Endothelial cell of umbilical vein (primary cell): ENCODE results near the gene MACROD2. TPM values are rescaled to one million over a fixed set of nuclear protein-coding genes. Genes with fewer than 3 reads are reported as not detected.

Source experiments
- BruUV-seq: library from RNA; stranded (reverse); fragments of 400-500 nt; replicated peaks from 2 replicates; lab custom pipeline; 2021; lab: Mats Ljungman, UMichigan
- CTCF ChIA-PET: fragments of 300-600, 350-600 bp; sonication (Branson Sonifier 250); formaldehyde crosslinking; loops from one replicate; lab custom pipeline; 2021; ENCODE audit warnings: antibody characterized with exemption, inconsistent platforms; lab: Charles Lee
- POLR2A ChIA-PET: fragments of 300-600, 350-600 bp; sonication (Branson Sonifier 250); formaldehyde crosslinking; loops from one replicate; lab custom pipeline; 2021; ENCODE audit warnings: antibody characterized with exemption, inconsistent platforms; lab: Charles Lee
- DNase-seq: peaks from one replicate; pipeline ENCODE4 v3.0.0-alpha.2; 2011; ENCODE audit warnings: low read depth, low spot score
- FAIRE-seq: peaks from 2 replicates; lab custom pipeline; 2011; peaks lifted over from hg19 to GRCh38; lab: Jason Lieb, UNC
- H2AFZ ChIP-seq: 2 replicates; pipeline ENCODE4 v1.6.0; 2012; ENCODE audit warnings: low read depth, low read length, control low read depth, inconsistent platforms
- H3K27ac ChIP-seq: 2 replicates; pipeline ENCODE4 v1.5.1; 2011; ENCODE audit warnings: low read depth, mild to moderate bottlenecking, control low read depth, low read length, moderate library complexity; ENCODE audit not compliant: insufficient read depth
- H3K27me3 ChIP-seq, 2 experiments: 2 replicates each; pipeline versions ENCODE4 v1.6.0 to v1.6.1; 2011; ENCODE audit warnings: low read length in 2 of 2, mixed read lengths in 1 of 2; ENCODE audit not compliant: control insufficient read depth in 2 of 2, insufficient read depth in 2 of 2
- H3K36me3 ChIP-seq, 2 experiments: 2 replicates in 1 of 2; 3 replicates in 1 of 2; pipeline ENCODE4 v1.5.1; 2011; ENCODE audit warnings: low read length in 2 of 2, mild to moderate bottlenecking in 1 of 2, moderate library complexity in 1 of 2; ENCODE audit not compliant: control insufficient read depth in 2 of 2, insufficient read depth in 2 of 2; ENCODE audit errors: extremely low read depth in 1 of 2
- H3K4me1 ChIP-seq: 3 replicates; pipeline ENCODE4 v1.5.1; 2011; ENCODE audit warnings: mild to moderate bottlenecking, low read length; ENCODE audit not compliant: control insufficient read depth, insufficient read depth; ENCODE audit errors: extremely low read depth
- H3K4me2 ChIP-seq: 2 replicates; pipeline ENCODE4 v1.6.1; 2011; ENCODE audit warnings: low read length, control low read depth, mixed read lengths; ENCODE audit not compliant: insufficient read depth
- H3K4me3 ChIP-seq, 3 experiments: fragments of 200-600 bp in 1 of 3; sonication (generic), shearing (Covaris generic) in 1 of 3; replicated peaks in 1 of 3; 2 replicates each; pipeline ENCODE4 v1.5.1; 2011 to 2016; ENCODE audit warnings: control low read depth in 3 of 3, low read length in 3 of 3, mild to moderate bottlenecking in 2 of 3, inconsistent platforms in 1 of 3, low read depth in 1 of 3, moderate library complexity in 1 of 3; ENCODE audit not compliant: insufficient read depth in 1 of 3
- H3K79me2 ChIP-seq: 2 replicates; pipeline ENCODE4 v1.6.0; 2012; ENCODE audit warnings: low read length, inconsistent platforms; ENCODE audit not compliant: control insufficient read depth, insufficient read depth
- H3K9ac ChIP-seq: replicated peaks from 2 replicates; pipeline ENCODE3; 2011; ENCODE audit warnings: low read length, control low read depth; ENCODE audit not compliant: insufficient read depth; ENCODE audit errors: extremely low read depth
- H3K9me1 ChIP-seq: replicated peaks from 3 replicates; pipeline ENCODE4 v1.6.0; 2011; ENCODE audit warnings: mild to moderate bottlenecking, low read length; ENCODE audit not compliant: control insufficient read depth, insufficient read depth; ENCODE audit errors: extremely low read depth
- H3K9me3 ChIP-seq: replicated peaks from 2 replicates; pipeline ENCODE4 v1.5.1; 2012; ENCODE audit warnings: low read length, inconsistent platforms; ENCODE audit not compliant: control insufficient read depth, insufficient read depth
- H4K20me1 ChIP-seq: replicated peaks from 2 replicates; pipeline ENCODE3; 2011; ENCODE audit warnings: mild to moderate bottlenecking, low read length; ENCODE audit not compliant: control insufficient read depth, insufficient read depth; ENCODE audit errors: extremely low read depth
- CTCF ChIP-seq, 2 donors: IDR thresholded peaks; 1 replicate in 1 of 2; 2 replicates in 1 of 2; pipeline ENCODE4 v1.5.1; 2011; ENCODE audit warnings: low read length in 2 of 2, mild to moderate bottlenecking in 2 of 2, moderate library complexity in 2 of 2, control low read depth in 1 of 2, inconsistent platforms in 1 of 2, low read depth in 1 of 2; ENCODE audit not compliant: insufficient read depth in 1 of 2; ENCODE audit errors: extremely low read depth in 1 of 2
- EZH2 ChIP-seq: IDR thresholded peaks from 2 replicates; pipeline ENCODE4 v1.6.1; 2012; ENCODE audit warnings: borderline replicate concordance, low read depth, mild to moderate bottlenecking, moderate library complexity, low read length, inconsistent platforms; ENCODE audit not compliant: severe bottlenecking
- FOS ChIP-seq: IDR thresholded peaks from 2 replicates; pipeline ENCODE4 v1.6.1; 2011; ENCODE audit warnings: mild to moderate bottlenecking, low read length, moderate library complexity, borderline replicate concordance; ENCODE audit not compliant: insufficient read depth
- GATA2 ChIP-seq: IDR thresholded peaks from 2 replicates; pipeline ENCODE4 v1.7.0; 2011; ENCODE audit warnings: low read depth, mild to moderate bottlenecking, moderate library complexity, mixed read lengths, low read length; ENCODE audit not compliant: insufficient read length, insufficient read depth
- JUN ChIP-seq: IDR thresholded peaks from 2 replicates; pipeline ENCODE4 v1.6.1; 2011; ENCODE audit warnings: borderline replicate concordance, low read depth; ENCODE audit not compliant: insufficient read length, insufficient read depth
- MAX ChIP-seq: IDR thresholded peaks from 2 replicates; pipeline ENCODE4 v1.6.1; 2011; ENCODE audit not compliant: insufficient read depth, insufficient read length
- MYC ChIP-seq: IDR thresholded peaks from one replicate; pipeline ENCODE4 v1.6.1; 2011; ENCODE audit warnings: mild to moderate bottlenecking, low read depth, low read length
- POLR2A ChIP-seq: IDR thresholded peaks from 2 replicates; pipeline ENCODE4 v1.6.1; 2012; ENCODE audit warnings: low read depth, mild to moderate bottlenecking, control low read depth, low read length
- POLR2AphosphoS5 ChIP-seq: IDR thresholded peaks from 2 replicates; pipeline ENCODE4 v1.6.1; 2012; ENCODE audit warnings: low read depth, mild to moderate bottlenecking, control low read depth, low read length, moderate library complexity; ENCODE audit not compliant: insufficient read depth
- dilution Hi-C: fragments of 300-500 bp; cut with MboI; formaldehyde crosslinking; loops from one replicate; pipeline ENCODE4 v1.15.0; 2019; ENCODE audit warnings: low sequenced_read_pairs; ENCODE audit not compliant: extremely low pct_ligation_motif_present
- intact Hi-C: fragments of 100-400 bp; cut with micrococcal nuclease; formaldehyde crosslinking; loops from one replicate; pipeline ENCODE4 v1.10.0; 2022
- polyA plus RNA-seq, 4 experiments: library from polyadenylated mRNA; depleted of rRNA in 3 of 4; stranded (reverse) in 3 of 4; unstranded in 1 of 4; fragments of >200 nt; gene quantifications; 2 replicates each; pipeline versions ENCODE4 v1.2.1 to v1.2.3, GENCODE V29; 2011 to 2012; ENCODE audit warnings: missing spikeins in 1 of 4
- total RNA-seq: library from RNA; stranded (reverse); gene quantifications from 2 replicates; pipeline ENCODE4 v1.2.3, GENCODE V29; 2021

MACROD2 gene
- total and polyA plus RNA-seq, 2 donors (not counting 3 experiments of a cell fraction or from before 2014, with no cell fraction given): 0.11 to 0.73 TPM

GRCh38 chr20:14688005-14688404 lies 692.7 kb downstream of the MACROD2 start:
- POLR2A ChIA-PET: no interaction called here
- TF ChIP-seq GATA2 (no peak), FOS (no peak), POLR2A (no peak), EZH2 (no peak), MAX (no peak), POLR2AphosphoS5 (no peak), JUN (no peak), CTCF (IDR thresholded peaks at IDR 0.05; ENCODE audit: extremely low read depth in 1 of 2, insufficient read depth in 1 of 2, low read depth in 1 of 2, low read length in 2 of 2) (no peak), MYC (no peak)
- Histone ChIP-seq H4K20me1 (no peaks in the 10 kb centered on the region), H3K4me1 (no peaks in the 10 kb centered on the region), H3K36me3 (no peaks in the 10 kb centered on the region), H3K79me2 (no peaks in the 10 kb centered on the region), H3K27me3 (peaks cover 0 to 3% of the 10 kb centered on the region in 2 experiments), H3K4me3 (no peak overlapping the region), H3K9me3 (no peaks in the 10 kb centered on the region), H3K27ac (no peak overlapping the region), H3K9me1 (no peaks in the 10 kb centered on the region), H2AFZ (no peak overlapping the region), H3K9ac (no peak overlapping the region), H3K4me2 (no peak overlapping the region)
- DNase-seq (no peak), FAIRE-seq (no peak)
- dilution Hi-C loops (no loop called here), intact Hi-C loops (no loop called here)
- CTCF ChIA-PET: no interaction called here
- BruUV-seq: no TSS peak
